ENCODE results near the gene KIAA0319L.

- TF ChIP-seq POLR2A (IDR thresholded peaks at IDR 0.05) (no peak), CTCF (IDR thresholded peaks at IDR 0.05) (no peak)
These were observed 25.8 kb downstream of the KIAA0319L start for GRCh38 chr1:35531368-35531767.
